HG03432 (cell line): ENCODE data around the gene HIPK2.

Experiments used
- ATAC-seq: cut with Tn5 transposase; IDR thresholded peaks from one replicate; pipeline ENCODE4 v1.9.1; 2021; ENCODE audit warnings: mild to moderate bottlenecking, moderate library complexity; ENCODE audit not compliant: unreplicated experiment

HIPK2 gene

GRCh38 chr7:139574618-139575337, 203.0 kb downstream of the HIPK2 start:
- no peak for ATAC-seq

- ATAC-seq, result no peak
These were observed 203.9 kb downstream of the HIPK2 start for GRCh38 chr7:139573871-139574270.

- ATAC-seq, result no peak
These were observed 205.0 kb downstream of the HIPK2 start for GRCh38 chr7:139572704-139573385.

- ATAC-seq, result no peak
These were observed 205.7 kb downstream of the HIPK2 start for GRCh38 chr7:139572071-139572470.

- ATAC-seq, result no peak
These were observed 206.1 kb downstream of the HIPK2 start for GRCh38 chr7:139571651-139572050.

GRCh38 chr7:139571190-139571589, 206.6 kb downstream of the HIPK2 start:
- no peak for ATAC-seq

GRCh38 chr7:139570626-139571025, 207.2 kb downstream of the HIPK2 start:
- no peak for ATAC-seq

GRCh38 chr7:139570119-139570518, 207.7 kb downstream of the HIPK2 start:
- no peak for ATAC-seq

- ATAC-seq, result no peak
These were observed 208.8 kb downstream of the HIPK2 start for GRCh38 chr7:139568813-139569490.

GRCh38 chr7:139568346-139568675, 209.5 kb downstream of the HIPK2 start:
- no peak for ATAC-seq

GRCh38 chr7:139567647-139568345, 210.0 kb downstream of the HIPK2 start:
- ATAC-seq, result no peak

GRCh38 chr7:139566736-139567646, 210.8 kb downstream of the HIPK2 start:
- no peak for ATAC-seq

- ATAC-seq, result no peak
These were observed 211.7 kb downstream of the HIPK2 start for GRCh38 chr7:139566075-139566474.

GRCh38 chr7:139563856-139564255, 213.9 kb downstream of the HIPK2 start:
- ATAC-seq, result no peak

- no peak for ATAC-seq
These were observed 214.7 kb downstream of the HIPK2 start for GRCh38 chr7:139562961-139563565.

- ATAC-seq, result no peak
These were observed 215.3 kb downstream of the HIPK2 start for GRCh38 chr7:139562491-139562890.

GRCh38 chr7:139560678-139561077, 217.1 kb downstream of the HIPK2 start:
- no peak for ATAC-seq

GRCh38 chr7:139560199-139560598, 217.6 kb downstream of the HIPK2 start:
- ATAC-seq, result no peak

- ATAC-seq, result no peak
These were observed 218.3 kb downstream of the HIPK2 start for GRCh38 chr7:139559364-139560105.
